Measurements from ENCODE around the gene MMP12.
"Not testable (repeated sequence)": the region's sequence is repeated elsewhere in the genome, so short reads cannot be mapped to it uniquely, and the experiment has no call there.

MMP12 gene

DNA sequence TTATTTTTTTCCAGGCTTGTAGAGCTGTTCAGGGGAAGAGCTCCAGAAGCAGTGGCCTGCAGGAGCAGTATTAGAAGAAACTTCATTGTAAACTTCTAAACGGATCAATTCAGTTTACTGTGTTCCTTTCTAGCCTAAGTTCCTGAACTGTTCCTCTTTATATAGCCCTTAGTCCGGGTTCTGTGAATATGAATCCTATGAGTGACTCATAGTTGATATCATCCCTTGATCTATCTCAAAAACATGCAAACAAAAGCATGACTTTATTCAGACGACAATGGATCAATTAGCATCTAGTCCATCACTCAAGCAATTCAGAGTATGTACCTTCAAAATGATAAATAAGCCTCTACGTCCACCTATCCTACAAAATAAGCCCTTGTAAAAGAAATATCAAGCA lies at the start of gene MMP12:
Gene MMP12, minus strand, starts transcription at position 131 of the 400 bp plus-strand sequence. Its CDS starts 45 bp downstream, at position 86.
- no peak for DNase-seq (ENCODE audit: extremely low read depth in 1 of 2, low read depth in 1 of 2)

DNA sequence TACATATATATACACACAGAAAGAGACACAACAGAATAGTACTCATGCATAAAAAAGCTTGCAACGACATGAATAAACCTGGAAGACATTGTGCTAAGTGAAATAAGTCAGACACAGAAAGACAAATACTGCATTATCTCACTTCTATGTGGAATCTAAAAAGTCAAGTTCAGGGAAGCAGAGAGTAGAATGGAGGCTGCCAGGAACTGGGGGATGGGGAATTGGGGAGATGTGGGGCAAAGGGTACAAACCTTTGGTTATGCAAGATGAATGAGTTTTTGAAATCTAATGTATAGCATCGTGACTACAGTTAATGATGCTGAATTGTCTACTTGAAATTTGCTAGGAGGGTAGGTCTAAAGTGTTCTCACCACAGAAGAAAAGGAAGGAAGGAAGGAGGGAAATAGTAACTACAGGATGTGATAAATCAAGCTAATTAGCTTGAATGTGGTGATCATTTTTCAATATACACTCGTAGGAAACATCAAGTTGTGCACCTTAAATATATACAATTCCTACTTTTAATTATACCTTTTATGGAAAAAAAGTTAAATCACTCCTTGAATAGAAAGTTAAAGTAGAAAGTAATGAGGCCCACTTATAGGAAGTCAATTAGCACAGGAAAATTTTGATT lies 46.9 kb upstream of the MMP12 start:
- DNase-seq (ENCODE audit: extremely low read depth in 1 of 2, low read depth in 1 of 2) = no peak

DNA sequence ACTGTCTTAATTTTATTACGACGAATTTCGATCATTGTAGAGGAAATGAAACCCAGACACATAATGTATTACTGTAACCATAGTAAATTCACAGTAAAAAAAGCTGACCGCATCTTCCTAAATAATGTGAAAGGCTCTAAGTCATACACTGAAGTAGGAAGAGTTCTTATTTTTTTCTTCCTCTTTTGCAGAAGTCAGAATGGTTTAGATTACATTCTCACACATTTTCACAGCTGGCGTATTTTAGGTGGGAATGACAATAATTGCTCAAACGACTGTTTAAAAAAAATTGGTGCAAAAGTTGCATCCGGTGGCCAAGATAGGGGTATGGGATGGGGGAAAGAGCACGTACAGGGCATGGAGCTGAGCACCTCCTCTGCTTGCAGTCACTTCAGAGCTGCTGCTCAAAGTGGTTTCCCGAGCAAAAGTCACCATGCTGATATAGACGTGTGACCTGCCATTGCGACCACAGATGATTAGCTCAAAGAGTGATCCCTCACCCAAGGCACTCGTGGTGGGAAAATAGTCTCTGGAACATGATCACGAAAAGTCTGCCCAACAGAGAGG lies 45.4 kb upstream of the MMP12 start:
- DNase-seq (ENCODE audit: extremely low read depth in 1 of 2, low read depth in 1 of 2) = no peak

DNA sequence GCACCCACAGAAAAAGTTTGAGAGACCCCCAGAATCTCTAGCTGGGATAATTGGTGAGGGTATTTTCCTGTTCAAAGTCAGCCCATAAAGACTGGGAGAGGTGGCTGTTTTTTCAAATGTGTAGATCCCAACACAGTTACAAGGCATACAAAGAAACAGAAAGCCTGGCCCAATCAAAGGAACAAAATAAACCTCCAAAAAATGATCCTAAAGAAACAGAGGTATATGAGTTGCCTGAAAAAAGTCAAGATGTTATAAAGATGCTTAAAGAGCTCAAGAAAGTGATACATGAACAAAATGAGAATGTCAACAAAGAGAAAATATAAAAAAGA lies 40.2 kb upstream of the MMP12 start:
- no peak for DNase-seq (ENCODE audit: extremely low read depth in 1 of 2, low read depth in 1 of 2)

DNA sequence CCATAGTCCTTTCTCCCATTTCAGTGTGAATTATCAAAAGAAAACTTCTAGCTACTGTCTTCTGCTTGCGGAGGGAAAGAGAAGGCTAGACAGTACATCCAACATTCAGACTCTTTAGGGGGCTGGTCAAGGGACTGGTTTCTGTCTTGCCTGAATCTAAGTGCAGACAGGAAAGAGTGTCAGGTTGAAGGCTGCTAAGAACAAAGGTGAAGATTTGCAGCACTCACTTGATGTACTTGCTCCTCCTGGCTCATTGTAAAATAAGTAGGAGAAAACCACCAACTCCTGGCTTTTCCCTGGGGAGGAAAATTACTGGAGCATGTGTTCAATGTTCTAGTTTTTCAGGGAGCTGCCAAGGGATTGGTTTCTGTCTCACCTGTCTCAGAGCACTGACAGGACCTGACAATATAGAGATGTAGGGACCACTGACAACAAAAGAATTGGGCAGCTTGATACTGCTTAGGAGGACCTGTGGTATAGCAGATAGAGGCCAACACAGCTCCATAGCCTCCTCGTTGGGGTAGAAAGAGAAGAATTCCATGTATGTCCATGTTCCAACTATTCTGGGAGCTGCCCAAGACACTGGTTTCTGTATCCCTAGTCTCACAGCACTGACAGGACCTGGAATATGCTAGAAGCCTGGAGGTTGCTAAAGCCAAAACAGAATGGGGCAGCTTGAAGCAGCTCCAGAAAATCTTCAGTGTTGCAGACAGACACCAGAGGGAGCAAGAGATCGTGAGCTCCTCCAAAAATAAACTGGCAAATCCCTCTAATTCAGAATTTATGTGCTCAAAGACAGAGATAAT lies 39.7 kb upstream of the MMP12 start:
- no peak for DNase-seq (ENCODE audit: extremely low read depth in 1 of 2, low read depth in 1 of 2)

DNA sequence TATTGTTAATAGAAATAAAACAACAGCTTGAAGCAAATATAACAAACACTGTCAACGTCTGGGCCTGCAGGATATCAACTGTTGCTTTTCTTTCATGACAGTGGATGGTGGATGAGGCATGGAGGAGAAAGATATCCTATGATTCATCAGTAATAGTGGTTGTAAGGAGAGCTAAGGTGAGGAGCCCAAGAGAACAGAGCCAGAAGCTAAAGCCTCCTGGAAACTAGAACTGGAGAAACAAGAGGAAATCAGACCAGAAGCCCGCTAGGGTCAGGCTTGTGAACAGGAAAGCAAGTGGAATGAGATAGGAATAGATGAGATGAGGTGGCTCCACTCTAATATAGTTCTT lies 37.7 kb upstream of the MMP12 start:
- no peak for DNase-seq (ENCODE audit: extremely low read depth in 1 of 2, low read depth in 1 of 2)

DNA sequence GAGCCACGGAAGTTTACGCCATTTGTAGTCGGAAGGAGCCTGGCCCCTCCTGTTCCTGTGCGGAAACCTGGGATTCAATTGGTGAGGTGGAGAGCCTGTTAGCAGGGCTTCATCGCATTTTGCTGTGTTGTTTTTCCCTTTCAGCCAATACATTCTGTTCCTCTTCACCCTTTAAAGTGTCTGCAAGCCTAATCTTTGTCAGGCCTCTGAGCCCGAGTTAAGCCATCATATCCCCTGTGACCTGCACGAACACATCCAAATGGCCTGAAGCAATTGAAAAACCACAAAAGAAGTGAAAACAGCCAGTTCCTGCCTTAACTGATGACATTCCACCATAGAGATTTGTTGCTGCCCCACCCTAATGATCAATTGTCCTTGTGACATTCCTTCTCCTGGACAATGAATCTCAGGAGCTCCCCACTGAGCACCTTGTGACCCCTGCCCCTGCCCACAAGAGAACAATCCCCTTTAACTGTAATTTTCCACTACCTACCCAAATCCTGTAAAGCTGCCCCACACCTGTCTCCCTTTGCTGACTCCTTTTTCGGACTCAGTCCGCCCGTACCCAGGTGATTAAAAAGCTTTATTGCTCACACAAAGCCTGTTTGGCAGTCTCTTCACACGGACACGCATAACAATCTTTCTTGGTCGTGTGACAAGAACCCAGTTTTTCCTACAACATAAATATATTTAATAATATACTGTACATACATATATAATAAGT lies 37.1 kb upstream of the MMP12 start:
- no peak for DNase-seq (ENCODE audit: extremely low read depth in 1 of 2, low read depth in 1 of 2)

DNA sequence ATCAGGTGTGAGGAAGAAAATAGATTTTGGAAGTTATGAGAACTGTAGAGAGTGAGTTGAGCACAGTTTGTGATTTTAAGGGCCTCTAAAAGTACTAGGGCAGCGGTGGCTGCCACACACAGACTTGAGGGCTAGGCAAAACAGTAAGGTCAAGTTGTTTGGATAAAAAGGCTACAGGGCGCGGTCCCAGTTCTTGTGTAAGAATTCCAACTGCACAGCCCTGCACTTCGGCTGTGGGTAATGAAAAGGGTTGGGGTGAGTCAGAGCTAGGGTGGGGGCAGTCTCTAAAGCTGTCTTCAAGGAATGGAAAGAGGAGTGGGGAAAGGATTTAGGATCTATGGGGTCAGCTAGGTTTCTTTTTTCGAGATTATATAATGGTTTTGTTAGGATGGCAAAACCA lies 31.1 kb upstream of the MMP12 start:
- DNase-seq (ENCODE audit: extremely low read depth in 1 of 2, low read depth in 1 of 2) = not testable (repeated sequence)

DNA sequence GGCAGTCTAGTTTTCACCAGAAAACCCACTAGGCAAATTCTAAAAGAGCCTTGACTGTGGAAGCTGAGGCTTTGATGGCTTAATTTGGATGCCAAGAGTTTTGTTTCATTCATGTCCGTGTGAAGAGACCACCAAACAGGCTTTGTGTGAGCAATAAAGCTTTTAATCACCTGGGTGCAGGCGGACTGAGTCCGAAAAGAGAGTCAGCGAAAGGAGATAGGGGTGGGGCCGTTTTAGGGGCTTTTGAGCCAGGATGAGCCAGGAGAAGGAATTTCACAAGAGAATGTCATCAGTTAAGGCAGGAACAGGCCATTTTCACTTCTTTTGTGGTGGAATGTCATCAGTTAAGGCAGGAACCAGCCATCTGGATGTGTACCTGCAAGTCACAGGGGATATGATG lies 29.1 kb upstream of the MMP12 start:
- not testable (repeated sequence) for DNase-seq (ENCODE audit: extremely low read depth in 1 of 2, low read depth in 1 of 2)

DNA sequence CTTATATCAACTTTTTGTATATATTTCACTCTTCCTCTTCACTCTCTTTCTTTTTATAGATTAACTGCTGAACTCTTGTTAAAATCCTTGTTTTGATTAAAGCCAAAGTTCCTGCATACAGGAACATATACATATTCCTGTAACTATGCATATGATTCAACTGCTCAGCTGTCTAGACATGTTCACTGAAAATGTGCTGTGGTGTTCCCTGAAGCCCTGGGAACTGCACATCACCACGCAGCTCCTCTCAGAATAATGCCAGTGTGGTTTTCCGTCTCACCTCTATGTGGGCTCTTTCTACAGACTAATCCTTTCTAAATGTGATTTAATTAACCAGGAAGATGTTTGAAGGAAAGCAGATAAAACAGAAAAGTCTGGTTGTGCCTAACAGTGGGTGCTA lies 25.6 kb upstream of the MMP12 start:
- DNase-seq (ENCODE audit: extremely low read depth in 1 of 2, low read depth in 1 of 2) = no peak

DNA sequence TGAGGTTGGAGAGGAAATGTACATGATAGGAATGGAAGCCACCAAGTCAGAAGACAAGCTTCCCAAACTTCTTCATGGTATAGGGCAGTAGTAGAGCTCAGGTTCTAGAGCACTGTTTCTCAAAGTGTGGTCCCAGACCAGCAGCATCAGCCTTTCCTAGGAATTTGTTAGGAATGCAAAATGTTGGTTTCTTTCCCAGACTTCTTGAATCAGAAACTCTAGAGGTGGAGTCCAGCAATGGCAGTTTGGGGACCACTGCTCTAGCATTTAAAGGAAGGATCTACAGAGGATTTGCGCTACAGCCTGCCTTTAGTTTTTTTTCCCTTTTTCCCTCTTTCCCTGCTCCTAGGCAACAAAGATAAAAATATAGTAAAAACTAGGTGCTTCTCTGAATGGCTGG lies 17.0 kb upstream of the MMP12 start:
- DNase-seq (ENCODE audit: extremely low read depth in 1 of 2, low read depth in 1 of 2) = no peak

DNA sequence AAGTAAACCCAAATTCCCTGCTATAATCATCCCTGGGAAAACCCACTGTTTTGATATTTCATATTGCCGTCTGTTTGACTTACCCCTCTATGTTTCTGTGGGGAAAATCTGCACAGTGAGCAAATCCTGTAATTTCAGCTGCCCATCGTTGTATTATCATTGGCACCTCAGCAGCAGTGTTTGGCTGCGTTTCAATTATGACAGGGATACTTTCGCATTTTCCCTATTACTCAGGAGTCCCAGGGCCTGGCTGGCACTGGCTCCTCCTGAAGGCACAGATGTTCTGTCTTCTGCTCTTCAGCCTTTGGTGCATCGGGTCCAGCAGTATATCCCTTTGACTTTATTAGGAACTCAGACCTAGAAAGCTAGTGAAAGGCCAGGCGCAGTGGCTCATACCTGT lies 12.2 kb upstream of the MMP12 start:
- DNase-seq (ENCODE audit: extremely low read depth in 1 of 2, low read depth in 1 of 2) = no peak

DNA sequence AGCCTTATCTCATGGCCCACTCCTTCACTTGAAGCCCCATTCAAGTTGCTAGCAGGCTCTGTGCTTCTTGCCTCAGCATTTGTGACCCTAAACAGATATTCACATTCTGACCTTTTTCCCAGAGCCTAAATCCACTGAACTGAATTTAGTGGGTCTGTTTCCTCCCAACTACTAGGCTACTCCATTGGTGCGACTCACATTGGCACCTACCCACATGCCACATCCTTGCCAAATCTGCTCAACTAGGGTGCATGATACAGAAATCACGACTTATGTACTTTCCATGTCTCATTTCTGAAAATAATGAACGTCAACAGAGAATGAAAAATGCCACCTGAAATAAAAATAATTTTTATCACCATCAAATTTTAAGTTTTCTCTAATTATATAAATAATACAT lies 8.4 kb upstream of the MMP12 start:
- no peak for DNase-seq (ENCODE audit: extremely low read depth in 1 of 2, low read depth in 1 of 2)

DNA sequence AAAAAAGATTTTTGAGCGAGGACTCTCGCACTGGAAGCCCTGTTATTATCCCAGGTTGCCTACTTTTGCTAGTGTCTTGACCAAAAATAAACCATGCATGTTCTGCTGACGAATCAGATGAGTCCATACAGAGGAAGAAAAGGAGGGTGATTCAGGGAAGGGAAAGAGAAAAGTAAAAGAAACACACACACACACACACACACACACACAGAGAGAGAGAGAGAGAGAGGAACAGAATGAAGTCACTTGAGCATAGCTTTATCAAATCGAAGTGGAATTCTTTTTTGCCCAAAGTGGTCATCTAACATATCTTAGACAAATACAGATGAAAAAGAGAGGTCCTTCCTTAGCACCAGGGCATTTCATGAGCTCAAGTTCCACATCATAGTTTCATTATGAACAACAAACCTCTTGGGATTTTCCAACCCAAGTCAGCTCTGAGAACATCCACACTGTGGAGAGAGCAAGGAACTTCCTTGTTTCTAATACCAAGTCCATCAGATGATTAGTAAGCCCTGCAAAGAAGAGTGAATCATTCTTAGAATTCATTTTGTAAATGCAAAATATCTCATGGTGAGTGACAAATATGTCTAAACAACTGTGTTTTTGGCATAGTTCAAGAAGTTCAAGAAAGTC lies 7.7 kb upstream of the MMP12 start:
- DNase-seq (ENCODE audit: extremely low read depth in 1 of 2, low read depth in 1 of 2) = no peak

DNA sequence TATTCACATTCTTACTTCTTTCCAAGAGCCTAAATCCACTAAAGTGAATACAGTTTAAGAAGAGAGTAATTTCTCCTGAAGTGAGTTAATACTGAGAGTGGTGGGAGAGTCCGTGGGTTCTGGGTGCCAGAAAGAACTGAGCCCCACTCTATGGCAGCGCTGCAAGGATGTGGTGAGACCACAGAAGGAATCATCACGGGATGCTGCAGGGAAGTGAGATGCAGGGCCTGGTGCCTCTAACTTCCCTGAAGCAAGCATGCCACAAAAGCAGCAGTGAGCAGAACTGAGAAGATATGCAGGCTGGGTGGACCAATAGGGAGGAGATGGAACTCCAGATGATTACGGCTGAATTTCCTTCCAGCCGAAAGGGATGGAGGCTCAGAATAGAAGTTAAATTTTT lies 5.0 kb upstream of the MMP12 start:
- DNase-seq (ENCODE audit: extremely low read depth in 1 of 2, low read depth in 1 of 2) = no peak

DNA sequence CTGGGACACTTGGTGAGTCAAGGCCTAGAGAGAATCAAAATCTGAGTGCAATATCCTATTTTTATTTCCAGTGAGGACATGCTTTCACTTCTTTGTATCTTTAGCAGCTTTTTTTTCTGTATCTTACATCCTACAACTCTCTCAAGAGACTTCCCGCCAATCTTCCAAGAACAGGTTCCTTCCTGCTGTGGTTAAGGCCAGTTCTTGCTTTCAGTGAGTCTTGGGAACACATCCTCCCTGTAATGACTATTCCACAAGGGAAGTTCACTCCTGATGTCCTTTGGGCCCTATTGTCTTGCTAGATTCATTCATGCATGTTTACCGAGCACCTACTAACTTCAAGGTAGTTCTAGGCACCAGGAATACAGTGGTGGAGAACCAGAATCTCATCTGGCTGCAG lies 3.8 kb upstream of the MMP12 start:
- DNase-seq (ENCODE audit: extremely low read depth in 1 of 2, low read depth in 1 of 2) = no peak

DNA sequence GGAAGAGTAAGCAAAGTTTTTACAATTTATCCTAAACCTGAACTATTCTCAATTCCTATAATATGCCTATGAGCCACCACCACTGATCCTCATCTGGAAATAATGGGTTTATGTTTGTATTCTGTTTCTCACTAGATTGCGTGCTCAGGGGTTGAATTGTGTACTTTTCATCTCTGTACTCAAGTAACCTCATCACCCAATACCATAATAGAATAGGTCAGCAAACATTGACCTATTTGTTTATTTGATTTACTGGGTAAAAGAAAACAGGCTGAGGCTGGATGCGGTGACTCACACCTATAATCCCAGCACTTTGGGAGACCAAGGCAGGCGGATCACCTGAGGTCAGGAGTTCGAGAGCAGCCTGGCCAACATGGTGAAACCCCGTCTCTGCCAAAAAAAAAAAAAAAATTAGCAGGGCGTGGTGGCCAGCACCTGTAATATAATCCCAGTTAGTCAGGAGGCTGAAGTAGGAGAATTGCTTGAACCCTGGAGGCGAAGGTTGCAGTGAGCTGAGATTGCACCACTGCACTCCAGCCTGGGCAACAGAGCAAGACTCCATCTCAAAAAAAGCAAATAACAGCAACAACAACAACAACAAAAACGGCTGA lies 5.3 kb downstream of the MMP12 start:
- not testable (repeated sequence) for DNase-seq (ENCODE audit: extremely low read depth in 1 of 2, low read depth in 1 of 2)

DNA sequence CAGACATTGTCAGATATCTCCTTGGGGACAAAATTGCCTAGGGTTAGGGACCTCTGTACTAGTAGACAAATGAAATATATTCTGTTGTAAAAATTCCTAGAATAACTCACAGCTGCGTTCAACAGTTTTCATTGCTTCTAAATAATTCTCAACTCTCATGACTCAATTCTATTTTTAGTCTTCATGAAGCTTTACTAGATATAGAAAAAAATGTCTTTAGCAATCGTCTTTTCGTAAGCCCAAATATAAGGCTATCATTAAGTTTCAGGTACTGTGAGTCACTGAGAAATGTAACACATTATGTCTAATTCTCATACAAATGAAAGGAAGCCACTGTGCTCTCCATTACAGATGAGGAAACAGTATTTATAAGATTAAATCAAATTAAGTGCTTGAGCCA lies 6.4 kb downstream of the MMP12 start:
- no peak for DNase-seq (ENCODE audit: extremely low read depth in 1 of 2, low read depth in 1 of 2)

DNA sequence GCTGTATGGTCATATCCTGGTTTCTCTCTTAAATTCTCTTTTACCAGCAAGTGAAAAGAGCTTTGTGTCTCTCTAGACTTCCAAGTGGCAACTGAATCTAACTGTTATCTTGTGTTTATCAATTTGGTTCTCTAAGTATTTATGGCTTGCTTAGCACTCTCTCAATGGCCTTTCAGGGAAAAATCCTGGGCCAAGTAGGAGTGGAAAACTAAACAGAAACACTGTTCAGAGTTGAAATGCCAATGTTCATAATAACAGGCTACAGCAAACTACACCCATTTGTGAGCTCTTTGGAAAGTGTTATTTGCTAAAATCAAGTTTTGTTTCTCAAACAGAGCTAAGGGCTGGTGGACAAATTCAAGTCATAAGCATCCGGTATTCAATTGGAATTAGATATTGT lies 10.1 kb downstream of the MMP12 start:
- DNase-seq (ENCODE audit: extremely low read depth in 1 of 2, low read depth in 1 of 2) = no peak

DNA sequence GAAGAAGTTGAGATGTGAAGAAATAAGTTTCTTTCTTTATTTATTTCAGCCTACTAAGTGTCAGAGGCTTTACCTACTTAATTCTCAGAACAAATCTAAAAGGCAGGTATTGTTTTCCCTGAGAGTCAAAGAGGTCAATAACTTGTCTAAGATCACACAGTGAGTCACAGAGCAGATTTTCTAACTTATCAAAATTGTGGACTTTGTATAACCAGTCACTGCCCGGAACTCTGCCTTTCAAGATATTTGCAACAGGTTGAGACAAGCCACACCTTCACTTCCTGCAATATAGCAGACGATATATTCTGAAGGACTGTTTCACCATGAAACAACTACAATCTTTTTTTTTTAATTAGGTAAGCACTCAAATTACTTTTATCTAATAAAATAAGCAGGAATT lies 20.8 kb downstream of the MMP12 start:
- no peak for DNase-seq (ENCODE audit: extremely low read depth in 1 of 2, low read depth in 1 of 2)

DNA sequence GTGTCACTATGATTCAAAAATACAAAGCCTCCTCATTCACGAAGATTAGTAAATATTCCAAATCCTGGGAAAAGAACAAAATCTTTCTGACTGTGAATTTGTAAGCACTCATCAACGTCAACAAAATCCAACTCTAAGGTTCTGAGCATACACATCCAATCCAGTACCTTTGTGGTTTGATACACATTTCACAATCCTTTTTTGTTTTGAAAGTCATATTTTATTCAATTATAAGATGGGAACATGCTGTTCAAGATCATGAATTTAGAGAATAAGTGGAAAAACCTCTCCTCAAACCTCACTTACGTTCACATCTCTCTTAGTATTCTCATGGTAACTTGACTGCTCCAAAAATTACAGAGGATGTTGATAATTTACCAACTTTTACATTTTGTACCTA lies 21.7 kb downstream of the MMP12 start:
- DNase-seq (ENCODE audit: extremely low read depth in 1 of 2, low read depth in 1 of 2) = no peak

All from activated CD8-positive, alpha-beta memory T cell treated with anti-CD3 and anti-CD28 coated beads for 1 hour (primary cell).